Adrenal gland (tissue), 12 donors: Measurements from ENCODE around the gene DNAH8. TPM values are rescaled to one million over a fixed set of nuclear protein-coding genes. Genes with fewer than 3 reads are reported as not detected.
A peak's percentile ranks its signal among the peaks of the same experiment; 100 is the strongest.

Experiments
- DNase-seq, 7 donors: peaks; one replicate each; pipeline ENCODE4 v3.0.0-alpha.2; 2019 to 2020
- H3K27ac ChIP-seq, 5 donors: fragments of 200-600 bp; sonication (generic) in 4 of 5; 1 replicate in 3 of 5; 2 replicates in 2 of 5; pipeline versions ENCODE4 v1.5.1 to v1.8.0; 2016 to 2020; ENCODE audit warnings: mild to moderate bottlenecking in 1 of 5
- H3K27me3 ChIP-seq: fragments of 200-600 bp; 2 replicates; pipeline ENCODE4 v1.8.0; 2021
- H3K36me3 ChIP-seq, 2 donors: fragments of 200-600 bp; replicated peaks in 1 of 2; 1 replicate in 1 of 2; 2 replicates in 1 of 2; pipeline versions ENCODE4 v1.5.1 to v1.8.0; 2018 to 2022
- H3K4me1 ChIP-seq, 2 donors: fragments of 200-600 bp; replicated peaks in 1 of 2; 1 replicate in 1 of 2; 2 replicates in 1 of 2; pipeline versions ENCODE4 v1.5.1 to v1.8.0; 2018 to 2021
- H3K4me3 ChIP-seq, 4 donors: fragments of 200-600 bp; sonication (generic) in 3 of 4; one replicate each; pipeline ENCODE4 v1.5.1; 2016 to 2018
- H3K9me3 ChIP-seq, 3 donors: fragments of 200-600 bp; sonication (generic) in 1 of 3; replicated peaks in 1 of 3; 1 replicate in 2 of 3; 2 replicates in 1 of 3; pipeline versions ENCODE4 v1.5.1 to v1.8.0; 2016 to 2021
- CTCF ChIP-seq, 6 experiments: fragments of 450-650 bp in 4 of 6; fragments of 200-600 bp in 2 of 6; sonication (generic) in 1 of 6; IDR thresholded peaks; 1 replicate in 5 of 6; 2 replicates in 1 of 6; pipeline versions ENCODE4 v1.5.1 to v1.8.0; 2016 to 2021; ENCODE audit warnings: antibody characterized with exemption in 6 of 6, mild to moderate bottlenecking in 2 of 6, moderate library complexity in 1 of 6
- POLR2A ChIP-seq, 2 donors: fragments of 450-650 bp; IDR thresholded peaks; one replicate each; pipeline ENCODE4 v1.6.1; 2017; ENCODE audit warnings: antibody characterized with exemption in 2 of 2, mild to moderate bottlenecking in 2 of 2, moderate library complexity in 1 of 2
- WGBS, 4 donors: extraction: QIAGEN DNeasy Blood & Tissue Kit in 2 of 4; methylation state at CpG; one replicate each; pipeline versions ENCODE4 v1.1.5 to v1.1.7; 2013 to 2017; 5-methylcytosine and 5-hydroxymethylcytosine counted together
- intact Hi-C, 2 donors: fragments of 100-400 bp; cut with DNase I; formaldehyde crosslinking; loops; one replicate each; pipeline versions ENCODE4 v1.14.1 to v1.15.0; 2022 to 2023
- polyA plus RNA-seq, 3 donors: library from polyadenylated mRNA; stranded (reverse); fragments of 200-250 nt in 2 of 3; fragments of 350-450 nt in 1 of 3; fragmentation: Illumina TruSeq in 1 of 3; extraction: RNeasy Lipid Tissue Mini Kit (QIAGEN cat#74804) in 1 of 3; gene quantifications; one replicate each; pipeline ENCODE4 v1.2.3, GENCODE V29; 2013 to 2014
- total RNA-seq, 9 donors: library from RNA; depleted of rRNA in 4 of 9; stranded (reverse); fragments of >200 nt in 4 of 9; fragments of 120-200 nt in 1 of 9; fragmentation: NEBNext Ultra II Directional in 1 of 9; extraction: Animal tissue kit (Norgen Biotek cat#: 25700) in 1 of 9; gene quantifications; one replicate each; pipeline versions ENCODE4 v1.1.0 to v1.2.4, GENCODE V29; 2013 to 2023
- donor health status: healthy with polysubstance abuse.
- donor health status: Bipolar disorder and iron deficiency.
- donor health status: DM: yes; HTN: yes; CAD: no.
- donor health status: DM: no; HTN: no; CAD: no.
- donor health status: DM: no; HTN: no; CAD: no.
- donor health status: DM: yes; HTN: yes; CAD: no.

DNAH8 gene
- total and polyA plus RNA-seq, 12 donors: under 0.01 to 0.02 TPM; not detected in 10

DNA sequence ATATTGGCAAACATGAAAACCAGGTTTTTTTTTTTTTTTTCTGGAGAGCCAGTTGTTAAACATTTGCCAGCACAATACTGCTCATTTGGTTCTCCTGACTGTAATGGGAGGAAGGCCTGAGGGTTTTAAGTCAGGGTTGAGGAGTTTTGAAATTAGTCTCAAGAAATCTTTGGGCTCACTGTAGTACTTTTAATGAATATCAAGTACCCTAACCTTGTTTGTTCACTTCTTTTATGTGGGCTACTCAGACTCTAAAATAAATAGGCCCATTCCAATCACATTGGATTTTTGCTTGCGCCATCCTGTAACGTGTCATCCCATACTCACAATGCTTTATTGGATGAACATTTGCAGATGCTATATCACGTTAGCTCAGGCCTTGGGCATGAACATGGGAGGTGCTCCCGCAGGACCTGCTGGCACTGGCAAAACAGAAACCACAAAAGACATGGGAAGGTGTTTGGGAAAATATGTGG lies 146.9 kb downstream of the DNAH8 start:
- Histone ChIP-seq H3K4me3 (no peak overlapping the region), H3K27me3 (no peaks in the 10 kb centered on the region), H3K36me3 (no peaks in the 10 kb centered on the region), H3K4me1 (no peaks in the 10 kb centered on the region), H3K27ac (no peak overlapping the region), H3K9me3 (no peaks in the 10 kb centered on the region)
- DNase-seq: no peak
- WGBS, 4 donors: 91 to 98% (median 95%) methylated on average over 4 of the region's 4 CpGs
- TF ChIP-seq POLR2A (IDR thresholded peaks at IDR 0.05): no peak
- TF ChIP-seq CTCF (IDR thresholded peaks at IDR 0.05): no peak
- intact Hi-C loops: no loop called here

GRCh38 chr6:38865521-38866174 lies 150.5 kb downstream of the DNAH8 start:
- WGBS, 4 donors: 20 to 71% (median 33%) methylated on average over 1 of the region's 1 CpG
- Histone ChIP-seq H3K27me3 (peaks cover 13% of the 10 kb centered on the region), H3K4me3 (no peak overlapping the region), H3K4me1 (no peaks in the 10 kb centered on the region), H3K27ac (no peak overlapping the region), H3K36me3 (no peaks in the 10 kb centered on the region), H3K9me3 (no peaks in the 10 kb centered on the region)
- intact Hi-C loops: no loop called here
- no peak for TF ChIP-seq POLR2A (IDR thresholded peaks at IDR 0.05)
- no peak for TF ChIP-seq CTCF (IDR thresholded peaks at IDR 0.05)
- no peak for DNase-seq

- Histone ChIP-seq H3K27ac (no peak overlapping the region), H3K9me3 (no peaks in the 10 kb centered on the region), H3K4me1 (no peaks in the 10 kb centered on the region), H3K36me3 (no peaks in the 10 kb centered on the region), H3K4me3 (no peak overlapping the region), H3K27me3 (peaks cover 13% of the 10 kb centered on the region)
- no peak for DNase-seq
- TF ChIP-seq CTCF (IDR thresholded peaks at IDR 0.05) (no peak), POLR2A (IDR thresholded peaks at IDR 0.05) (no peak)
- WGBS, 4 donors: 76 to 85% (median 78%) methylated on average over 2 of the region's 2 CpGs
- intact Hi-C loops: no loop called here
Observed at GRCh38 chr6:38867726-38868125, 152.6 kb downstream of the DNAH8 start.

GRCh38 chr6:38871741-38872568 lies 156.8 kb downstream of the DNAH8 start:
- 33 to 40% (median 36%) methylated on average over 15 of the region's 15 CpGs for WGBS, 4 donors
- TF ChIP-seq CTCF (IDR thresholded peaks at IDR 0.05) (peak; percentile 76 to 87 (median 83)), POLR2A (IDR thresholded peaks at IDR 0.05) (no peak)
- intact Hi-C loops: loop anchor here (5.0 to 10.0 kb wide), 4 partner anchors 60 to 435 kb away; no protein-coding TSS in a partner anchor
- Histone ChIP-seq H3K27me3 (peaks cover 13% of the 10 kb centered on the region), H3K4me3 (no peak overlapping the region), H3K9me3 (no peaks in the 10 kb centered on the region), H3K27ac (no peak overlapping the region), H3K4me1 (no peaks in the 10 kb centered on the region), H3K36me3 (no peaks in the 10 kb centered on the region)
- peak; percentile 46 to 77 (median 54) for DNase-seq
